ENCODE results near the gene ZNF329.
A peak's percentile ranks its signal among the peaks of the same experiment; 100 is the strongest.

ZNF329 gene

DNA sequence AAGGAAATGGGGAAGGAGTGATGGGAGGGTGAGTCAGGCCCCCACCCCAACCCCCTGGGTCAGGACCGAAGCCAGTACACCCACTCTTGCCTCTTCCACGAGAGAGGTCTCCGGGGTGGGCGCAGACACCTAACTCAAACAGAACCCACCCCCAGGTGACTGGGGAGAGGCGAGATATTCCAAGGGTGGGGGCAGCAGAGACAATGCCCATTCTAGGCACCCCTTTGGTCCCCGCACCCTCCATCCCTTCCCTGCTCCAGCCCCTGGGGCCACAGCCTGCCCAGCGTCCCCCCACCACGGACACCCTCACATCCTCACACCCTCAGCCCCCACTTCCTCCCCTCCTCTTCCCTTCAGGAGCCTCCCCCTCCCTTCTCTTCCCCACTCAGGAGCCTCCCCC, 53.2 kb downstream of the ZNF329 start:
- peaks cover 5% of the 10 kb centered on the region for H3K4me1 Mint-ChIP-seq (ENCODE audit: low read depth)
- no peaks in the 10 kb centered on the region for H3K27me3 Mint-ChIP-seq (ENCODE audit: low read depth)
- peak overlapping the region; percentile 49 for H3K27ac Mint-ChIP-seq
- peaks cover 12% of the 10 kb centered on the region for H3K36me3 Mint-ChIP-seq (ENCODE audit: low read depth)
- H3K4me3 Mint-ChIP-seq, result peak overlapping the region; percentile 56
- peaks cover 50% of the 10 kb centered on the region for H3K9me3 Mint-ChIP-seq

DNA sequence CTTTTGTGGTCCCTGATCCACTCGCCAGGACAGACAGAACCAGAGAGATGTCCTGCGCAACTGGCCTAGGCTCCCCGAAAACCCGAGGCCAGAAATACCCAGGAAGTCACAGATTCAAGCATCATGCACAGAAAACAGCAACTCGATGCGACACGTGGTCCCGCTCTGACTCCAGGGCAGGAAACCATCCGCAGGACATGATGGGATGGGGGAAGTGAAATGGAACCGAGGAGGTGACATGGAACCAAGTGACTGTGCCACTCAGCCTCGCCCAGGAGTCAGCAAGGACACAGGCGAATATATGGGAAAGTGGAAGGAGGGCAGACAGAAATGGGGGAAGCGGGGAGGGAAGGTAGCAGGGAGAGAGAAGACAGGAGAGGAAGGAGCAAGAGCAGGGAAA, 53.7 kb downstream of the ZNF329 start:
- Mint-ChIP-seq H3K27me3 (ENCODE audit: low read depth) (no peaks in the 10 kb centered on the region), H3K4me1 (ENCODE audit: low read depth) (peaks cover 5% of the 10 kb centered on the region), H3K36me3 (ENCODE audit: low read depth) (peaks cover 12% of the 10 kb centered on the region), H3K4me3 (peak overlapping the region; percentile 56), H3K9me3 (peaks cover 50% of the 10 kb centered on the region), H3K27ac (no peak overlapping the region)

DNA sequence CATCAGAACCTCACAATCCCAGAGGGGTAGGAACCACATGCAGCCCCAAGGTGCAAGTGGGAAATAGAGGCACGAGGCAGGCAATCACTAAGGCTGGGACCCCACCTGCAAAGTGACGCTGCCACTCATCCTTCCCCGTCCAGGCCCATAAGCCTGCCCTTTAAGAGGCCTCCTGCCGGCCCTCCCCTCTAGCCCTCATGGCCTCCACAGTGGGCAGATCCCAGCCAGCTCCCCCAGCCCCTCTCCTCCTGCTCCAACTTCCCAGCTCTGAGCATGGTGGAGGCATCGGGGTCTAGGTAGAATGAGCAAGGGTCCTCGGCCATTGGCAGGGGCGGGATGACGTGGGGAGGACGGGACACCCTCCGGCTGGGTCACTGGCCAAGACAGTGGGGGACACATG, 55.3 kb downstream of the ZNF329 start:
- H3K4me1 Mint-ChIP-seq (ENCODE audit: low read depth), result peaks cover 5% of the 10 kb centered on the region
- no peak overlapping the region for H3K27ac Mint-ChIP-seq
- peaks cover 47% of the 10 kb centered on the region for H3K9me3 Mint-ChIP-seq
- H3K27me3 Mint-ChIP-seq (ENCODE audit: low read depth), result no peaks in the 10 kb centered on the region
- peaks cover 12% of the 10 kb centered on the region for H3K36me3 Mint-ChIP-seq (ENCODE audit: low read depth)
- H3K4me3 Mint-ChIP-seq, result no peak overlapping the region

DNA sequence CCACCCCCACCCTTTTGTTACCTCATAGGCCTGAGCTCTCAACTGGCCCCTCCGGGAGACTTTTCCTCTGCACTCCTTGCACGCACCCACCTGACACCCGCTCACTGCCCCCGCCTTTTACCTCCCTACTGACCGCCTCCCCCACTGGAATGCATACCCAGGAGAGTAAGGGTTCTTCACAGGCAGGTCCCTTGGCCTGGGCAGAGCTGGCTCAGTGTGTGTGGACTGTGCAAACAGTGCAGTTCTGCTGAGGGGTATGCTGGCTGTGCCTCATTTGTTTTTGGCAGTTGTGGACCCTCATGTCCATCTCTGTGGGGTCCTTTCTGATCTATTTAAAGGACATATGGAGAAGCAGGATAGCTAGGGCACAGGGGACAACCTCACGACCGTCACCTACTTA, 57.5 kb downstream of the ZNF329 start:
- Mint-ChIP-seq H3K36me3 (ENCODE audit: low read depth) (peaks cover 8% of the 10 kb centered on the region), H3K27ac (no peak overlapping the region), H3K27me3 (ENCODE audit: low read depth) (no peaks in the 10 kb centered on the region), H3K4me1 (ENCODE audit: low read depth) (no peaks in the 10 kb centered on the region), H3K4me3 (no peak overlapping the region), H3K9me3 (peaks cover 32% of the 10 kb centered on the region)

DNA sequence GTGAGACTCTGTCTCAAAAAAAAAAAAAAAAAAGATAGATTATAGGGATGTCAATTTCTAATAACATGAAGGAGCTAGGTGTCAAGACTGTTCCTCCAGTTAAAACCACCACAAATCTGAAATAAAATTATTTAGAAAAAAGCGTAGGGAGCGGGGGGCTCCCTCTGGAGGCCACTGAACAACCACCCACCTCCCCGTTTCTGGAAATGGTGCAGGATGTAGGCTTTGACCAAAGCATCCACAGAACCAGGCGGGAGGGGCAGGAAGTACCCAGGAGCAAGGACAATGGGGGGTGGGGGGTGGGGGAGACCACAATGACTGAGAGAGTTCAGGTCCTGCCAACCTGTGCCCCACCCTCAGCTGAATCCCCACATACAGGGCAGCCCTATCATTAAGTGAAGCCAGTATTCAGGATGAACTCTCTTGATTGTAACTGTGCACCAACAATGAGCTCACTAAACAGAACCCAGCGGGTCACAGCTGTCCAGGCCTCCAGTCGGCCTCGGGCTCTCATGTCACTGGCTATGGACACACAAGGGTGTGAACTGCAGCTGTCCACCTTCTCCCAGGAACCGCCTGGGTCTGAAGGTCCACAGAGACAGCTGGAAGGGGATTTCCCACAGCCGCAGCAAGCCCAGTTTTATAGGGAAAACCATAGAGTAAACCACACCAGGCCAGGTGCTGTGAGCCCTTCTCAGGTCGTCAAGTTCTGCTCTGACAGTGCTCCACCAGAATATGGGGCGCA, 59.2 kb downstream of the ZNF329 start:
- H3K36me3 Mint-ChIP-seq (ENCODE audit: low read depth), result peaks cover 9% of the 10 kb centered on the region
- no peak overlapping the region for H3K27ac Mint-ChIP-seq
- H3K4me1 Mint-ChIP-seq (ENCODE audit: low read depth), result no peaks in the 10 kb centered on the region
- peaks cover 25% of the 10 kb centered on the region for H3K9me3 Mint-ChIP-seq
- H3K27me3 Mint-ChIP-seq (ENCODE audit: low read depth), result no peaks in the 10 kb centered on the region
- H3K4me3 Mint-ChIP-seq, result no peak overlapping the region

DNA sequence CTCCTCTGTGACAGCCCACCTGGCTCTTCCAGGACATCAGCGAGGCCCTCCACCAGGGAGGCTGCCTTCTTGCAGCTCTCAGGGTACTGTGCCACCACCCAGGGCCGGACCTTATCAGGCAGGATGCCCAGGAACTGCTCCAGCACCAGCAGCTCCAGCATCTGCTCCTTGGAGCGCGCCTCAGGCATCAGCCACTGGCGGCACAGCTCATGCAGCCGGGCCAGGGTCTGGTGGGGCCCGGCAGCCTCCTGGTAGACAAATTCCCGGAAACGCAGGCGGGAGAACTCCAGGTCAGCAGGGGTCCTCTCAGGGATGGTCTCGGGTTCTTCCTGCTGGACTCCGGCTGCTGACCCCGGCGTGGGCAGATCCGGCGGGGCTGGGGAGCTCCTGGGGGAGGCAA, 60.7 kb downstream of the ZNF329 start:
- H3K36me3 Mint-ChIP-seq (ENCODE audit: low read depth), result peaks cover 7% of the 10 kb centered on the region
- peaks cover 15% of the 10 kb centered on the region for H3K9me3 Mint-ChIP-seq
- H3K4me1 Mint-ChIP-seq (ENCODE audit: low read depth), result no peaks in the 10 kb centered on the region
- no peak overlapping the region for H3K4me3 Mint-ChIP-seq
- no peaks in the 10 kb centered on the region for H3K27me3 Mint-ChIP-seq (ENCODE audit: low read depth)
- no peak overlapping the region for H3K27ac Mint-ChIP-seq

DNA sequence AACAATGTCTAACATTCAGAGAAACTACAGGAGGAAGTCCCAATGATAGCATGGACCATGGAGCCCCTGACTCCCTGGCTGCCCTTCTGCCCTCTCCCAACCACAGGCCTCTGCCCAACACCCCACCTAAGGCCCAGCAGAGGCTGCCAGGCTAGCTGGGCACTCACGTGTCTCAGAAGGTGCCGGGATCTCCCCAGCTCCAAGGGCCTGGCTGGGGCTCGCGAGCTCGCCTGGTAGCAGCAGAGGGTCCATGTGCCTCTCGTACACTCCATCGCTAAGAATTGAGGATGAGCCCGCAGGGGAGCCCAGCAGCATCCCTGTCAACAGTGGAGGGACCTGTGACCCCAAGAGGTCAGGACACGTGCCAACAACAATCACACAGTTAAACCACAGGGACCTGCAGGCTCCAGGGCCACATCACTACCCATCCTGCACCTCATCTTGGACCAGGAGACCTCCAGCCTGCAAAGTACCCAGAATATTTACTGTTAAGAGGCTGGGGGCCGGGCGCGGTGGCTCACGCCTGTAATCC, 62.0 kb downstream of the ZNF329 start:
- H3K4me1 Mint-ChIP-seq (ENCODE audit: low read depth), result no peaks in the 10 kb centered on the region
- H3K36me3 Mint-ChIP-seq (ENCODE audit: low read depth), result peaks cover 8% of the 10 kb centered on the region
- no peak overlapping the region for H3K27ac Mint-ChIP-seq
- H3K4me3 Mint-ChIP-seq, result no peak overlapping the region
- no peaks in the 10 kb centered on the region for H3K27me3 Mint-ChIP-seq (ENCODE audit: low read depth)
- H3K9me3 Mint-ChIP-seq, result peaks cover 20% of the 10 kb centered on the region

DNA sequence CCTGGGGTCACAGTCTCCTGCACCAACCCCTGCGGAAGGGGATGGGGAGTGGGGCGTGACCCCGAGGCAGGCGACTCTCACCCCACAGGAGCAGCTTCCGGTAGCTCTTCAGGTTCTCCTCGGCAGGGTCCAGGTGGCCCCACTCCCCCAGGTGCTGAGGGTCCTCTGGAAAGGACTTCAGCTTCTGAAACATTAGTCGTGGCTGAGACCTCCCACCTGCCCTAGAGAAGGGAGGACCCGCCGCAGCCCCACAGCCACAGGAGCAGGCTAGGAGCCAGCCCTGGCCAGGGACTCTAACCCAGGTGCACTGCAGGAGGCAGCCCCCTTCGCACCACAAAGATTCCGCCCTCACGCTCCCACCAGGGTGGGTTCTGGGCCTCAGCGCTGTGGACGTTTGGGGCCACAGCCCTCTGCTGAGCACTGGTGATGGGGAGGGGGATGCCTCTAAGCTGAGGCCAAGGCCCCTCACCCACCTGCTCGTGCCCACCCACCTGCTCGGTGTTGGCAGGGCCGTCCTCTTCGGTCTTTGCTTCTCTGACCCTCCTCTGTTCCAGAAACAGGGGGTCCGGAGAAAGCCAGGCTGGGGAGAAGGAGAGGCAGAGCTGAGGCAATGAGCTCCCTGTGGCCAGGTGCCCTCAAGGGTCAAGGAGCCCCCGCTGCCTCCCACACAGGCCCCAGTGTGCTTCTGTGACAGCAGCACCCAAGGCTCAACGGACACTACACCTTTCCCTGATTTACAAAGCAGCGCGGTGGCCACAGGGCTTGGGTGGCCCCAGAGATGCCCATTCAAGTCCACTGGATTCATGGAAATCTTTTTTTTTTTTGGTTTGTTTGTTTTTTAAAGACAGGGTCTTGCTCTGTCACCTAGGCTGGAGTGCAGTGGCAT, 63.5 kb downstream of the ZNF329 start:
- no peak overlapping the region for H3K27ac Mint-ChIP-seq
- H3K4me3 Mint-ChIP-seq, result no peak overlapping the region
- peaks cover 16% of the 10 kb centered on the region for H3K9me3 Mint-ChIP-seq
- no peaks in the 10 kb centered on the region for H3K27me3 Mint-ChIP-seq (ENCODE audit: low read depth)
- peaks cover 5% of the 10 kb centered on the region for H3K36me3 Mint-ChIP-seq (ENCODE audit: low read depth)
- no peaks in the 10 kb centered on the region for H3K4me1 Mint-ChIP-seq (ENCODE audit: low read depth)

DNA sequence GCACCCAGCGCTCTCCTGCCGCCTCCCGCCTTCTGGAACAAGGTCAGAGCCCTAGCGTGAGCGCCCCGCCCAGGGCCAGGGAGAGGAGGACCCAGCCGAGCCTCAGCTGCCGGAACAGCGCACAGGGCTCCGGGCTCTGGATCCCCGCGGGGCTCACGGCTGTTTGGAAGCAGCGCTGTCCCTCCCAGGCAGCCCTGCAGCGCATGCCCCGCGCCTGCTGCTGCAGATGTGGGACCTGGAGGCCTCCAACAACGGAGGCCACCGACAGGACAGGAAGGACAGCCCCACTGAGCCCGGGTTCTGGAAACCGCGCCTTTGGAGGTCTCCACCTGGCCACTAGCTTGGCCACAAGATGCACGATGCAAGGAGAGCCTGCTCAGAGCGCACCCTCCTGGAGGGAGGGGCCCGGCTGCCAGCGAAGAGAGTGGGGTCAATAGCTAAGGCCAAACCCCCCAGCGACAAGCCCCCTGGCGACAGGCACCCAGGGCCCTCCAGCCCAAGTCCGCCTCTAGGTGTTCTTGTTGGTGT, 65.2 kb downstream of the ZNF329 start:
- Mint-ChIP-seq H3K27me3 (ENCODE audit: low read depth) (no peaks in the 10 kb centered on the region), H3K36me3 (ENCODE audit: low read depth) (peaks cover 7% of the 10 kb centered on the region), H3K9me3 (peaks cover 21% of the 10 kb centered on the region), H3K4me1 (ENCODE audit: low read depth) (no peaks in the 10 kb centered on the region), H3K27ac (no peak overlapping the region), H3K4me3 (no peak overlapping the region)

DNA sequence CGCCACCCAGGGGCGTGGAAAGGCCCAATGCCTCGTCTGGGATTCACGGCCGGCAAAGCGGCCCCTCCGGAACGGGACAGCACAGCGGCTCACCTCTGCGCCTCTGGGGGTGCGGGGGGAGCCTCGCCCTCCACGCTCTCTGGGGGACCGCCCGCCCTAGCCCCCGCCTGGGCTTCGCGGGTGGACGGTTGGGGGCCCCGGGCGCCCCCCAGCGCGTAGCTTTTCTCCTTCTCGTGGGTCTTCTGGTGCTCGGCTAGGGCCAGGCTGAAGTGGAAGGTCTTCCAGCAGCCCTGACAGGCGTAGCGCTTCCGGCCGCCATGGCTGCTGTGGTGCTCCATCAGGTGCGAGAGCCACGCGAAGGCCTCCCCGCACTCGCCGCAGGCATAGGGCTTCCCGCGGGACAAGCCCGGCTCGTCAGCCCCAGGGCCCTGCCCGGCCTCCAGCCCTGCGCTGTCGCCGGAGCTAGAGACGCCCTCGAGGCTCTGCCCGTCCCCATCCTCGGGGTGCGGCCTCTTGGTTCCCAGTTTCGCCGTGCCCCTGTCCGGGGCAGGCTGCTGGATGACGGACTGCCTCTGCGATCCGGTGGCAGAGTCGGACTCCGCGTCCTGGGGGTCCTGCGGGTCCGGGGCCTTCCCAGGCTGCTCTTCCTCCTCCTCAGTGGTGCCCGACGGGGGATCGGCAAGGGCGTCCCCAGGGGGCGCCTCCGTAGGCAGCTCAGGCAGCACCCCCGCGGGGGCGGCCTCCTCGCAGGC, 65.8 kb downstream of the ZNF329 start:
- Mint-ChIP-seq H3K36me3 (ENCODE audit: low read depth) (peaks cover 7% of the 10 kb centered on the region), H3K27ac (no peak overlapping the region), H3K4me3 (no peak overlapping the region), H3K4me1 (ENCODE audit: low read depth) (no peaks in the 10 kb centered on the region), H3K9me3 (peaks cover 26% of the 10 kb centered on the region), H3K27me3 (ENCODE audit: low read depth) (no peaks in the 10 kb centered on the region)

DNA sequence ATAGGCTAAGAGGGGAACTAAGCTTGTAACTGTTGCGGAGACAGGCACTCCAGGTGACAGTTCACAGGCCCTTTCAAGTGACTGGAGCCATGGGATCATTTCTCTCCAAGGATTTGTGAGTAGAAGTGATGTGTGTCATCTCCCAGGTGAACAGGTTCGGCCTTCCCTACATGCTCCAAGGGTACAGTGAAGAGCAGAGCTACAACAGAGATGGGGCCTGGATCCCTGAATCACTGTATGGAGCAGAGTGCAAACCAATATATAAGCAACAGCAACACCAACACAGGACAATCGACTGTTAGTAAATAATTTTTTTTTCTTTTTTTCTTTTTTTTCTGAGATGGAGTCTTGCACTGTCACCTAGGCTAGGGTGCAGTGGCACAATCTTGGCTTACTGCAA, 67.6 kb downstream of the ZNF329 start:
- H3K4me1 Mint-ChIP-seq (ENCODE audit: low read depth), result no peaks in the 10 kb centered on the region
- H3K36me3 Mint-ChIP-seq (ENCODE audit: low read depth), result peaks cover 7% of the 10 kb centered on the region
- H3K27me3 Mint-ChIP-seq (ENCODE audit: low read depth), result no peaks in the 10 kb centered on the region
- peaks cover 37% of the 10 kb centered on the region for H3K9me3 Mint-ChIP-seq
- no peak overlapping the region for H3K4me3 Mint-ChIP-seq
- H3K27ac Mint-ChIP-seq, result no peak overlapping the region

DNA sequence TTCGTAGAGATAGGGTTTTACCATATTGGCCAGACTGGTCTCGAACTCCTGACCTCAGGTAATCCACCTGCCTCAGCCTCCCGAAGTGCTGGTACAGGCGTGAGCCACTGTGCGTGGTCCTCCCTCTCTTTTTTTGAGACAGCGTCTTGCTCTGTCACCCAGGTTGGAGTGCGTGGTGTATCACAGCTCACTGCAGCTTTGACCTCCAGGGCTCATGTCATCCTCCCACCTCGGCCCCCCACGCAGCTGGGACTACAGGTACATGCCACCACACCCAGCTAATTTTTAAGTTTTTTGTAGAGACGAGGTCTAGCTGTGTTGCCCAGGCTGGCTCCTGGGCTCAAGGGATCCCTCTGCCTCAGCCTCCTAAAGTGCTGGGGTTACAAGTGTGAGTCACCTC, 70.8 kb downstream of the ZNF329 start:
- H3K27ac Mint-ChIP-seq, result no peak overlapping the region
- no peaks in the 10 kb centered on the region for H3K4me1 Mint-ChIP-seq (ENCODE audit: low read depth)
- peaks cover 5% of the 10 kb centered on the region for H3K36me3 Mint-ChIP-seq (ENCODE audit: low read depth)
- H3K4me3 Mint-ChIP-seq, result no peak overlapping the region
- no peaks in the 10 kb centered on the region for H3K27me3 Mint-ChIP-seq (ENCODE audit: low read depth)
- peaks cover 59% of the 10 kb centered on the region for H3K9me3 Mint-ChIP-seq

All from T-helper 1 cell treated with Interleukin-12 subunit alpha and Interleukin-12 subunit beta and Interleukin-4 antibody, amounts not matched to agents 30 μg/mL and 1 μg/mL, for 36 hours (primary cell).